H1 (cell line): ENCODE measurements around the gene LRRC2. TPM values are rescaled to one million over a fixed set of nuclear protein-coding genes. Genes with fewer than 3 reads are reported as not detected.

Experiments used
- CTCF ChIA-PET: fragments of 300-600 bp; sonication (Branson Sonifier 250); formaldehyde crosslinking; loops from one replicate; lab custom pipeline; 2021; ENCODE audit not compliant: partially characterized antibody; lab: Charles Lee
- POLR2A ChIA-PET: fragments of 300-600 bp; sonication (Branson Sonifier 250); formaldehyde crosslinking; loops from one replicate; lab custom pipeline; 2021; ENCODE audit warnings: inconsistent platforms; ENCODE audit not compliant: partially characterized antibody; lab: Charles Lee
- DNase-seq, 2 experiments: peaks; one replicate each; pipeline versions ENCODE4 v3.0.0 to v3.0.0-alpha.2; 2010 to 2022; ENCODE audit warnings: low spot score in 2 of 2, low read depth in 1 of 2, mixed read lengths in 1 of 2
- FAIRE-seq: peaks from 2 replicates; lab custom pipeline; 2011; peaks lifted over from hg19 to GRCh38; lab: Jason Lieb, UNC
- H2AFZ ChIP-seq: 2 replicates; pipeline ENCODE4 v1.8.1; 2012; ENCODE audit warnings: low read length, inconsistent platforms
- H2AK5ac ChIP-seq: 2 replicates; pipeline ENCODE4 v1.6.1; 2013; ENCODE audit warnings: low read depth, low read length
- H2BK120ac ChIP-seq: replicated peaks from 2 replicates; pipeline ENCODE3; 2013; ENCODE audit warnings: low read depth, low read length, inconsistent platforms
- H2BK12ac ChIP-seq: 2 replicates; pipeline ENCODE4 v1.6.1; 2013; ENCODE audit warnings: low read depth, low read length
- H2BK15ac ChIP-seq: 2 replicates; pipeline ENCODE4 v1.6.1; 2013; ENCODE audit warnings: low read length
- H2BK20ac ChIP-seq: 2 replicates; pipeline ENCODE4 v1.6.1; 2013; ENCODE audit warnings: low read length
- H2BK5ac ChIP-seq: 2 replicates; pipeline ENCODE4 v1.6.1; 2013; ENCODE audit warnings: low read depth, low read length
- H3K14ac ChIP-seq: 2 replicates; pipeline ENCODE4 v1.6.1; 2013; ENCODE audit warnings: inconsistent platforms; ENCODE audit not compliant: insufficient read length
- H3K18ac ChIP-seq: 2 replicates; pipeline ENCODE4 v1.6.1; 2013; ENCODE audit warnings: low read length; ENCODE audit errors: extremely low read depth
- H3K23ac ChIP-seq: 2 replicates; pipeline ENCODE4 v1.6.1; 2013; ENCODE audit warnings: inconsistent platforms; ENCODE audit not compliant: insufficient read length
- H3K23me2 ChIP-seq: 2 replicates; pipeline ENCODE4 v1.6.1; 2013; ENCODE audit warnings: low read depth, low read length
- H3K27ac ChIP-seq: 2 replicates; pipeline ENCODE4 v1.6.1; 2011; ENCODE audit warnings: low read depth, low read length, inconsistent platforms
- H3K27me3 ChIP-seq, 4 experiments: replicated peaks in 1 of 4; 1 replicate in 1 of 4; 2 replicates in 3 of 4; pipeline versions ENCODE4 v1.6.1 to v1.8.1; 2011 to 2013; ENCODE audit warnings: low read length in 3 of 4, mild to moderate bottlenecking in 3 of 4, inconsistent platforms in 2 of 4, mixed read lengths in 2 of 4, moderate library complexity in 1 of 4; ENCODE audit not compliant: control insufficient read depth in 3 of 4, insufficient read depth in 3 of 4; ENCODE audit errors: extremely low read depth in 1 of 4
- H3K36me3 ChIP-seq, 4 experiments: 2 replicates each; pipeline versions ENCODE4 v1.6.1 to v1.8.1; 2011 to 2013; ENCODE audit warnings: mild to moderate bottlenecking in 4 of 4, low read length in 3 of 4, moderate library complexity in 2 of 4, control low read depth in 1 of 4, inconsistent platforms in 1 of 4; ENCODE audit not compliant: insufficient read depth in 4 of 4, control insufficient read depth in 2 of 4
- H3K4ac ChIP-seq: replicated peaks from 2 replicates; pipeline ENCODE3; 2013; ENCODE audit warnings: low read length, low read depth, mixed read lengths, inconsistent platforms; ENCODE audit not compliant: insufficient read length
- H3K4me1 ChIP-seq, 4 experiments: replicated peaks in 1 of 4; 1 replicate in 1 of 4; 2 replicates in 3 of 4; pipeline versions ENCODE4 v1.6.1 to v1.8.1; 2011 to 2013; ENCODE audit warnings: low read length in 3 of 4, inconsistent platforms in 2 of 4, mixed read lengths in 1 of 4; ENCODE audit not compliant: insufficient read depth in 4 of 4, control insufficient read depth in 3 of 4
- H3K4me2 ChIP-seq, 2 experiments: 2 replicates each; pipeline versions ENCODE4 v1.6.1 to v1.8.1; 2011 to 2013; ENCODE audit warnings: low read depth in 2 of 2, low read length in 2 of 2, control low read depth in 1 of 2, inconsistent platforms in 1 of 2, mild to moderate bottlenecking in 1 of 2; ENCODE audit not compliant: insufficient read depth in 1 of 2
- H3K4me3 ChIP-seq, 4 experiments: fragments of 200-600, 300-600 bp in 1 of 4; sonication (generic), shearing (Covaris generic), sonication (Bioruptor Twin) in 1 of 4; 2 replicates each; pipeline versions ENCODE4 v1.5.1 to v1.8.1; 2011 to 2016; ENCODE audit warnings: low read length in 4 of 4, low read depth in 3 of 4, control low read depth in 2 of 4, inconsistent platforms in 2 of 4, mild to moderate bottlenecking in 2 of 4, mixed read lengths in 1 of 4, moderate library complexity in 1 of 4; ENCODE audit not compliant: insufficient read depth in 2 of 4; ENCODE audit errors: extremely low read depth in 1 of 4
- H3K56ac ChIP-seq: replicated peaks from 2 replicates; pipeline ENCODE3; 2013; ENCODE audit warnings: low read depth, mild to moderate bottlenecking, mixed read lengths, low read length, inconsistent platforms; ENCODE audit not compliant: insufficient read length
- H3K79me1 ChIP-seq: 2 replicates; pipeline ENCODE4 v1.6.1; 2013; ENCODE audit warnings: low read depth, low read length, control low read depth
- H3K79me2 ChIP-seq, 2 experiments: 2 replicates each; pipeline versions ENCODE4 v1.6.1 to v1.8.1; 2012 to 2013; ENCODE audit warnings: low read length in 2 of 2, mild to moderate bottlenecking in 2 of 2, inconsistent platforms in 1 of 2; ENCODE audit not compliant: insufficient read depth in 2 of 2, control insufficient read depth in 1 of 2
- H3K9ac ChIP-seq, 4 experiments: replicated peaks in 1 of 4; 1 replicate in 1 of 4; 2 replicates in 3 of 4; pipeline versions ENCODE4 v1.6.1 to v1.8.1; 2011 to 2013; ENCODE audit warnings: low read depth in 3 of 4, low read length in 3 of 4, control low read depth in 2 of 4, mild to moderate bottlenecking in 2 of 4, moderate library complexity in 2 of 4, inconsistent platforms in 1 of 4; ENCODE audit errors: extremely low read depth in 1 of 4
- H3K9me3 ChIP-seq, 2 experiments: 2 replicates each; pipeline versions ENCODE4 v1.6.1 to v1.8.1; 2012 to 2013; ENCODE audit warnings: mild to moderate bottlenecking in 2 of 2, moderate library complexity in 2 of 2, control low read depth in 1 of 2, inconsistent platforms in 1 of 2, low read depth in 1 of 2, low read length in 1 of 2, mixed read lengths in 1 of 2; ENCODE audit not compliant: insufficient read depth in 2 of 2
- H4K20me1 ChIP-seq, 2 experiments: replicated peaks in 1 of 2; 2 replicates each; pipeline versions ENCODE3 to v1.8.1; 2011 to 2013; ENCODE audit warnings: inconsistent platforms in 2 of 2, low read length in 2 of 2, mild to moderate bottlenecking in 1 of 2; ENCODE audit not compliant: insufficient read depth in 2 of 2, control insufficient read depth in 1 of 2
- H4K5ac ChIP-seq: 2 replicates; pipeline ENCODE4 v1.6.1; 2013; ENCODE audit warnings: low read length, low read depth, mixed read lengths, inconsistent platforms; ENCODE audit not compliant: insufficient read length
- H4K8ac ChIP-seq: 2 replicates; pipeline ENCODE4 v1.8.0; 2013; ENCODE audit warnings: mild to moderate bottlenecking, moderate library complexity, low read length, inconsistent platforms; ENCODE audit not compliant: insufficient read depth; ENCODE audit errors: extremely low read depth
- H4K91ac ChIP-seq: replicated peaks from 2 replicates; pipeline ENCODE3; 2013; ENCODE audit warnings: low read length, mixed read lengths, inconsistent platforms; ENCODE audit not compliant: insufficient read length
- BACH1 ChIP-seq: IDR thresholded peaks from 2 replicates; pipeline ENCODE4 v1.6.1; 2012; ENCODE audit warnings: low read length, improper control_type of control experiment
- CREB1 ChIP-seq: IDR thresholded peaks from 2 replicates; pipeline ENCODE4 v1.6.1; 2012; ENCODE audit warnings: inconsistent platforms
- EP300 ChIP-seq, 2 experiments: IDR thresholded peaks; 1 replicate in 1 of 2; 2 replicates in 1 of 2; pipeline ENCODE4 v1.6.1; 2011 to 2012; ENCODE audit warnings: low read depth in 2 of 2, low read length in 2 of 2, mild to moderate bottlenecking in 2 of 2, borderline replicate concordance in 1 of 2, inconsistent platforms in 1 of 2, moderate library complexity in 1 of 2
- KDM4A ChIP-seq: IDR thresholded peaks from one replicate; pipeline ENCODE4 v1.7.1; 2012; ENCODE audit warnings: low read depth, mild to moderate bottlenecking, moderate library complexity, low read length, inconsistent platforms; ENCODE audit not compliant: severe bottlenecking
- MAFK ChIP-seq: IDR thresholded peaks from 2 replicates; pipeline ENCODE4 v1.6.1; 2012; ENCODE audit warnings: low read depth, mild to moderate bottlenecking, improper control_type of control experiment, low read length
- SRF ChIP-seq: IDR thresholded peaks from 2 replicates; pipeline ENCODE4 v1.6.1; 2011; ENCODE audit warnings: mild to moderate bottlenecking, low read depth, low read length, moderate library complexity
- TAF7 ChIP-seq: optimal IDR thresholded peaks from 2 replicates; pipeline ENCODE3; 2011; ENCODE audit warnings: low read depth, mild to moderate bottlenecking, inconsistent platforms, low read length, moderate library complexity, borderline replicate concordance
- WGBS, 2 experiments: shearing (Covaris generic) in 1 of 2; methylation state at CpG; one replicate each; pipeline versions ENCODE4 v1.1.6 to v1.1.7; 2013 to 2015; ENCODE audit warnings: low lambda C conversion rate in 2 of 2, mixed read lengths in 2 of 2, inconsistent platforms in 1 of 2, low coverage in 1 of 2, missing lambda C conversion rate in 1 of 2; ENCODE audit not compliant: insufficient replicate concordance in 2 of 2, insufficient coverage in 1 of 2, insufficient read length in 1 of 2; ENCODE audit errors: extremely low coverage in 1 of 2, missing lambda C conversion rate in 1 of 2; 5-methylcytosine and 5-hydroxymethylcytosine counted together
- polyA plus RNA-seq, 7 experiments: library from polyadenylated mRNA; depleted of rRNA in 3 of 7; stranded (reverse) in 5 of 7; unstranded in 2 of 7; fragments of >200 nt in 5 of 7; fragments of 200-250 nt in 2 of 7; gene quantifications; 1 replicate in 5 of 7; 2 replicates in 1 of 7; 4 replicates in 1 of 7; pipeline versions ENCODE4 v1.2.1 to v1.2.3, GENCODE V29; 2011 to 2013; ENCODE audit warnings: missing spikeins in 2 of 7, mixed read lengths in 2 of 7
- total RNA-seq: library from RNA; stranded (reverse); fragmentation: NEBNext Ultra II Directional; extraction: Animal tissue kit (Norgen Biotek cat#: 25700); gene quantifications from 2 replicates; pipeline ENCODE4 v1.2.1, GENCODE V29; 2021

The LRRC2 gene
- total and polyA plus RNA-seq, 2 of the 8 experiments (the other 6 are each of a cell fraction or from before 2014, with no cell fraction given): 1.4 to 6.4 TPM

GRCh38 chr3:46469680-46470357 is 96.3 kb downstream of the LRRC2 start:
- Histone ChIP-seq H2BK5ac (no peak overlapping the region), H3K4me2 (no peak overlapping the region), H3K9me3 (no peaks in the 10 kb centered on the region), H3K79me2 (no peaks in the 10 kb centered on the region), H2BK120ac (no peak overlapping the region), H4K20me1 (peaks cover 0 to 1% of the 10 kb centered on the region in 2 experiments), H2AFZ (no peak overlapping the region), H3K4me1 (peaks cover 0 to 5% (median 2%) of the 10 kb centered on the region in 4 experiments; a peak in 4 of 7 replicates), H3K36me3 (no peaks in the 10 kb centered on the region), H2BK15ac (no peak overlapping the region), H2BK12ac (no peak overlapping the region), H3K79me1 (no peaks in the 10 kb centered on the region), H4K8ac (no peak overlapping the region), H3K4ac (no peak overlapping the region), H3K4me3 (no peak overlapping the region), H3K23ac (no peak overlapping the region), H3K14ac (no peak overlapping the region), H3K56ac (no peak overlapping the region), H4K91ac (no peak overlapping the region), H3K18ac (no peak overlapping the region), H3K23me2 (peaks cover under 1% of the 10 kb centered on the region), H3K27me3 (peaks cover 3 to 11% (median 9%) of the 10 kb centered on the region in 4 experiments), H4K5ac (no peak overlapping the region), H2BK20ac (no peak overlapping the region), H3K9ac (no peak overlapping the region), H2AK5ac (no peak overlapping the region), H3K27ac (no peak overlapping the region)
- no peak for FAIRE-seq
- ChIA-PET POLR2A (no interaction called here), CTCF (interaction anchor here (0.8 to 7.5 kb wide), 8 partner anchors 10 to 343 kb away, joined by 3 to 38 read pairs (median 4); no protein-coding TSS in a partner anchor)
- DNase-seq: peak in 1 of 2 experiments; percentile 27
- WGBS, 2 experiments: 65% methylated on average over 3 of the region's 3 CpGs; no CpG with 5 or more reads in 1 of the 2 experiments
- no peak for TF ChIP-seq MAFK
- TF ChIP-seq SRF: no peak
- no peak for TF ChIP-seq EP300 (IDR thresholded peaks at IDR 0.05; ENCODE audit: borderline replicate concordance in 1 of 2, low read depth in 2 of 2, low read length in 2 of 2)
- TF ChIP-seq CREB1: no peak
- no peak for TF ChIP-seq TAF7
- TF ChIP-seq KDM4A: no peak
- no peak for TF ChIP-seq BACH1
